ENCODE data around the gene SLC22A2.

Gene SLC22A2

DNA sequence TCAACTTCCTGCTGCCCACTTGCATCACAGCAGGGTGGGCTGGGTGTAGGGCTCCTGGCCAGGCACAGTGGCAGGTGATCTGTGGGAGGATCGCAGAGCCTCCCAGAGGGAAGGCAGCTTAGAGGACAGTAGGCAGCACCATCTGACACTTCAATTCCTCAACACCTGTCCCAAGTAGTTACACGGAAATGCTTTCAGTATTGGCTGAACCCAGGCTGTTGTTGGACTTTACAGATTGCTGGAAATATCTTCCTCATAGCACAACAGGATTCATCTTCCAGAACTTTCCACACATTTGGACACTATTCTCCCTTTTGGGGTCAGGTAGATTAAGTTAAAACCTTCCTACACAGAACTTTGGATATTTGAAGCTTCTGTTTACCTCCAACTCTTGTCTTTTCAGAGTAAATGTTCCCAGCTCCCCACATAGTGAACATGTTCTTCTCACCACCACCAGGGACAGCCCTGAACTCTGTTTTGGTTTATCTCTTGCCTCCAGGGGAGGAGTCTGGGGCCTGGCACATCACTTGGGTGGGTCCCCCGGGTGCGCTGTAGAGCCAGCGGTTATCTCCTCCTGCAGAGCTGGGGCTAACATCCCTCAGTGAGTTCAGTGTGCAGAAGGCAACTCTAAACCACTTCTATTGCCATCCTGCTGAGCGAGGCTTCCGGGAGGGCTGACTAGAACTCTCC is 3.5 kb upstream of the SLC22A2 start:
- H3K27me3 ChIP-seq (replicated peaks; ENCODE audit: control insufficient read depth, insufficient read depth, low read length): no peaks in the 10 kb centered on the region; the same call in none of the 2 replicates
- no peaks in the 10 kb centered on the region for H3K36me3 ChIP-seq (ENCODE audit: control insufficient read depth, insufficient read depth, low read length)
- H3K4me3 ChIP-seq (replicated peaks; ENCODE audit: low read depth, low read length): no peak overlapping the region
- DNase-seq (ENCODE audit: extremely low read depth, insufficient read length): no peak
- TF ChIP-seq, protein P1, sequence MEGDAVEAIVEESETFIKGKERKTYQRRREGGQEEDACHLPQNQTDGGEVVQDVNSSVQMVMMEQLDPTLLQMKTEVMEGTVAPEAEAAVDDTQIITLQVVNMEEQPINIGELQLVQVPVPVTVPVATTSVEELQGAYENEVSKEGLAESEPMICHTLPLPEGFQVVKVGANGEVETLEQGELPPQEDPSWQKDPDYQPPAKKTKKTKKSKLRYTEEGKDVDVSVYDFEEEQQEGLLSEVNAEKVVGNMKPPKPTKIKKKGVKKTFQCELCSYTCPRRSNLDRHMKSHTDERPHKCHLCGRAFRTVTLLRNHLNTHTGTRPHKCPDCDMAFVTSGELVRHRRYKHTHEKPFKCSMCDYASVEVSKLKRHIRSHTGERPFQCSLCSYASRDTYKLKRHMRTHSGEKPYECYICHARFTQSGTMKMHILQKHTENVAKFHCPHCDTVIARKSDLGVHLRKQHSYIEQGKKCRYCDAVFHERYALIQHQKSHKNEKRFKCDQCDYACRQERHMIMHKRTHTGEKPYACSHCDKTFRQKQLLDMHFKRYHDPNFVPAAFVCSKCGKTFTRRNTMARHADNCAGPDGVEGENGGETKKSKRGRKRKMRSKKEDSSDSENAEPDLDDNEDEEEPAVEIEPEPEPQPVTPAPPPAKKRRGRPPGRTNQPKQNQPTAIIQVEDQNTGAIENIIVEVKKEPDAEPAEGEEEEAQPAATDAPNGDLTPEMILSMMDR (IDR thresholded peaks at IDR 0.05; ENCODE audit: insufficient read depth, low read length, poor library complexity, severe bottlenecking): no peak

DNA sequence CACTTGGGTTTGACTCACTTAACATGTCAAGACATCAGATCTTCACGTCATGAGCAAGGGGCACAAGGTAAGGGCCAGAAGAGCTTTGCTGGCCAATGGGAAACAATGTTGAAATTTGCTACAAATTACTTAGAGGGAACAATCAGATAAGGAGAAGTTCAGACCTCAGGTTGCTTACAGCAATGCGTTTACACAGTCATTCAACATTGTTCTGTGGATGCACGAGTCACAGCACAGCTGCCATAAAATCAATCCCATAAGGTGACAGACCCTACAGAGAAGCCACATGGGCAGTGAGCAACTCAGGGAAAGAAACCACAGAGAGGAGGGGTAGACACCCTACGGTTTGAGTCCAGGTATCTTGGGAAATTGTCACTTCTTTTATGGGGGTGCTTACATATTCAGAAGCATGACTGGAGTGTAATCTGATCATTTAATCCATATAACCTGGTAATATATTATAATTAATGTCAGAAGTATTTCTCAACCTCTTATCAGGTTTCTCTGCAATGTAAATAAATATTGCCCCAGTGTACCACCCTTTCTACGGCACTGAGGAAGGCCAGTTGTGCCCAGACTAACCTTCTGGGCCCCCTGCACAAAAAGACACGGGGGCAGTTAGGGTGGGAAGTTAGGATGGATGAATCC is 2.3 kb upstream of the SLC22A2 start:
- DNase-seq (ENCODE audit: extremely low read depth, insufficient read length): no peak
- no peak overlapping the region for H3K4me3 ChIP-seq (replicated peaks; ENCODE audit: low read depth, low read length)
- H3K27me3 ChIP-seq (replicated peaks; ENCODE audit: control insufficient read depth, insufficient read depth, low read length): no peaks in the 10 kb centered on the region; the same call in none of the 2 replicates

DNA sequence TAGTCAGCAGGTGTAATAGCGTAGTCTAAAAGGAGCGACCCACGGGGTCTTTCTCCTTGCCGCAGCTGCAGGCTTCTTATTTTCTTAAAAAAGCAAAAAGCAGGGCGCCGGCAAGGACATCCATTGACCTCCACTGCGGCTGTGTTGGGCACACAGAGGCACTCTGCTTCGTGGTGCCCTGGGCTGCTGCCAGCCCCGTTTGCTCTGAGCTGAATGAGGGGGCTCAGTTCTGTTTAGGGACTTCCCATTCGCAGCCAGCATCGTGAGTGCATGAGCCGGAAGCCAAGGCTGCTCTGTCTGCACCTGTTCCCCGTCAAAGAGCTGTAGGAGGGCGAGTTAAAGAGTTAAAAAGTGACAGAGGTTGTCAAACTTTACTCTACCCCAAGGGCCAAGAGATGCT is 1.7 kb upstream of the SLC22A2 start:
- TF ChIP-seq, protein P1 (IDR thresholded peaks at IDR 0.05; ENCODE audit: insufficient read depth, low read length, poor library complexity, severe bottlenecking): no peak

More for the DNA sequence above, 2.3 kb upstream of the SLC22A2 start:
- no peaks in the 10 kb centered on the region for H3K36me3 ChIP-seq (ENCODE audit: control insufficient read depth, insufficient read depth, low read length)
- TF ChIP-seq, protein P1 (IDR thresholded peaks at IDR 0.05; ENCODE audit: insufficient read depth, low read length, poor library complexity, severe bottlenecking): no peak

DNA sequence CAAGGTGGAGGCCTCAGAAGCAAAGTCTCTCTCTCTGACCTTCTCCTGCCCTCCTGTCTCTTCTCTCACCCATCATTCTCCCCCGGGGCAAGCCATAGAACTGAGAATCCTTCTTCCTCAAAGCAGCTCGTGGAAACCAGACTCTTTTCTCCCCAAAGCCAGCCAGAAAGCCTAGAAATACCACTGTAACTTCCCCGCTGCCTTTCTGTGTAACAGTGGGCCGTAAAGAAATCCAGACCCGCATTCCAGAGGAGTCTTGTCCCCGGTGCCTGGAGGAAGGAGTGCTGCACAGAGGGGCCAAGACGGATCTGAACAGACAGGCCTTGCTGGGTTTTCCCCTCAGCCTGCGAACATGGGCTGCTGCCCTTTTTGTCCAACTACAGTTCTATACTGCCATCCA is 977 bp upstream of the SLC22A2 start:
- Histone ChIP-seq H3K27me3 (replicated peaks; ENCODE audit: control insufficient read depth, insufficient read depth, low read length) (no peaks in the 10 kb centered on the region; the same call in none of the 2 replicates), H3K36me3 (ENCODE audit: control insufficient read depth, insufficient read depth, low read length) (no peaks in the 10 kb centered on the region), H3K4me3 (replicated peaks; ENCODE audit: low read depth, low read length) (no peak overlapping the region)
- TF ChIP-seq, protein P1 (IDR thresholded peaks at IDR 0.05; ENCODE audit: insufficient read depth, low read length, poor library complexity, severe bottlenecking): no peak
- DNase-seq (ENCODE audit: extremely low read depth, insufficient read length): no peak

More for the DNA sequence above, 1.7 kb upstream of the SLC22A2 start:
- Histone ChIP-seq H3K36me3 (ENCODE audit: control insufficient read depth, insufficient read depth, low read length) (no peaks in the 10 kb centered on the region), H3K27me3 (replicated peaks; ENCODE audit: control insufficient read depth, insufficient read depth, low read length) (no peaks in the 10 kb centered on the region; the same call in none of the 2 replicates), H3K4me3 (replicated peaks; ENCODE audit: low read depth, low read length) (no peak overlapping the region)
- DNase-seq (ENCODE audit: extremely low read depth, insufficient read length): no peak

DNA sequence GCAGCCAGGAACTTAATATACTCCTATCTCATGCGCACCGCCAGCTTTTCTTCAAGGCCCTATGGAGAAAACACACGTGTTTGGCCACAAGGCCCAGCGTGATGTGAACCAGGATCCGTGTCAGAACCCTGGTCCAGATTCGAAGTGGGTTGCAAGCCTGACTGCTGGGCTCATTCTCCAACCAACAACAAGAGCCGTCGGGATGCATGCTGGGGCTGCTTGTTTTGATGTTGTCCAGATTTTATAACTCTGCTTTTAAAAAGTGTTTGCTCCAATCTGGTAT is 463 bp upstream of the SLC22A2 start:
- Histone ChIP-seq H3K36me3 (ENCODE audit: control insufficient read depth, insufficient read depth, low read length) (no peaks in the 10 kb centered on the region), H3K27me3 (replicated peaks; ENCODE audit: control insufficient read depth, insufficient read depth, low read length) (no peaks in the 10 kb centered on the region; the same call in none of the 2 replicates), H3K4me3 (replicated peaks; ENCODE audit: low read depth, low read length) (no peak overlapping the region)
- TF ChIP-seq, protein P1 (IDR thresholded peaks at IDR 0.05; ENCODE audit: insufficient read depth, low read length, poor library complexity, severe bottlenecking): no peak
- DNase-seq (ENCODE audit: extremely low read depth, insufficient read length): no peak

Data from GM06990 (cell line).